ENCODE data around the gene DNAH10. TPM values are rescaled to one million over a fixed set of nuclear protein-coding genes. Genes with fewer than 3 reads are reported as not detected.

DNAH10 gene
- total RNA-seq, 4 donors from 2014 or later = 0.14 to 0.20 TPM; not detected in 2

DNA sequence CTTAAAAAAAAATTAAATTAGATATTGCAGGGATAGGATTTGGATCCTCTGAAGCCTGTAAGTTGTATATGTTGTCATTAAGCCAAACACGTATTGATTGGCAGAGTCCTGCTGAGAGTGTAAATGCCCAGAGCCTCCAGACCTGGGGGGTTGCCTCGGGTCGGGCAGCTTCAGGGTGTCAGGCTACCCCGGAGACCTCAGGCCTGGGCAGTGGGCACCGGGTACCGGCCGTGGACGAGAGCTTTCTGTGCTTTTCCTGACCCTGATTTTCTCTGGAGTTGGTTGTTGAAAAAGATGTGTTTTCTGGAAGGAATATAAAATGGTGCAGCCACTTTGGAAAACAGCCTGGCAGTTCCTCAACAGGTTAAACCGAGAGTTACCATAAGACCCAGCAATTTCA lies 96.1 kb downstream of the DNAH10 start:
- H3K36me3 ChIP-seq = no peaks in the 10 kb centered on the region
- in situ Hi-C loops (cut with MboI; ENCODE audit: low pct_ligation_motif_present in 1 of 4, low pct_unique_long_range_greater_than_20kb in 1 of 4, low sequenced_read_pairs in 3 of 4) (no loop called here), intact Hi-C loops (cut with DNase I; ENCODE audit: low total_unique reads) (no loop called here)
- peaks cover 0 to 6% (median 1%) of the 10 kb centered on the region in 4 donors for H3K4me1 ChIP-seq
- no peak overlapping the region for H3K4me3 ChIP-seq
- DNase-seq = no peak
- H3K27me3 ChIP-seq = peaks cover 7% of the 10 kb centered on the region
- no peaks in the 10 kb centered on the region for H3K9me3 ChIP-seq
- WGBS, 2 donors (ENCODE audit: low coverage in 1 of 2) = 76% methylated on average over 3 to 9 of the region's 9 CpGs
- TF ChIP-seq EP300 (IDR thresholded peaks at IDR 0.05; ENCODE audit: low read depth) (no peak), POLR2AphosphoS5 (IDR thresholded peaks at IDR 0.05) (no peak), POLR2A (IDR thresholded peaks at IDR 0.05) (no peak)
- TF ChIP-seq, protein P1, sequence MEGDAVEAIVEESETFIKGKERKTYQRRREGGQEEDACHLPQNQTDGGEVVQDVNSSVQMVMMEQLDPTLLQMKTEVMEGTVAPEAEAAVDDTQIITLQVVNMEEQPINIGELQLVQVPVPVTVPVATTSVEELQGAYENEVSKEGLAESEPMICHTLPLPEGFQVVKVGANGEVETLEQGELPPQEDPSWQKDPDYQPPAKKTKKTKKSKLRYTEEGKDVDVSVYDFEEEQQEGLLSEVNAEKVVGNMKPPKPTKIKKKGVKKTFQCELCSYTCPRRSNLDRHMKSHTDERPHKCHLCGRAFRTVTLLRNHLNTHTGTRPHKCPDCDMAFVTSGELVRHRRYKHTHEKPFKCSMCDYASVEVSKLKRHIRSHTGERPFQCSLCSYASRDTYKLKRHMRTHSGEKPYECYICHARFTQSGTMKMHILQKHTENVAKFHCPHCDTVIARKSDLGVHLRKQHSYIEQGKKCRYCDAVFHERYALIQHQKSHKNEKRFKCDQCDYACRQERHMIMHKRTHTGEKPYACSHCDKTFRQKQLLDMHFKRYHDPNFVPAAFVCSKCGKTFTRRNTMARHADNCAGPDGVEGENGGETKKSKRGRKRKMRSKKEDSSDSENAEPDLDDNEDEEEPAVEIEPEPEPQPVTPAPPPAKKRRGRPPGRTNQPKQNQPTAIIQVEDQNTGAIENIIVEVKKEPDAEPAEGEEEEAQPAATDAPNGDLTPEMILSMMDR (IDR thresholded peaks at IDR 0.05) = no peak
- H3K27ac ChIP-seq = no peak overlapping the region

DNA sequence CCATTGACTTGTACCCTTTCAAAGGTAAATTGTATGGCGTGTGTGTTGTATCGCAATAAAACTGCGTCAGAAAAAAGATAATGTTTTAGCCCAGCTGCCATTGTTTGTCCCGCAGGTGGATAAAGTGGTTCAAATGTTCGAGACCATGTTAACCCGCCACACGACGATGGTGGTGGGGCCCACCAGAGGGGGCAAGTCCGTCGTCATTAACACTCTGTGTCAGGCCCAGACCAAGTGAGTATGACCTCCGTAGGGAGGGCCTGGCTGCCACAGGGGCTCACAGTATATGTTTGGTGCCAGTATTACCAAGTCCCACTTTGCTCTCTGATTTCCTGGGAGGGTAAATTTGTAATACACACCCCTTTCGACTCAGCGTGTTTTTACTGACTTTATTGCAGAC lies 96.9 kb downstream of the DNAH10 start:
- intact Hi-C loops (cut with DNase I; ENCODE audit: low total_unique reads) (no loop called here), in situ Hi-C loops (cut with MboI; ENCODE audit: low pct_ligation_motif_present in 1 of 4, low pct_unique_long_range_greater_than_20kb in 1 of 4, low sequenced_read_pairs in 3 of 4) (no loop called here)
- DNase-seq = no peak
- H3K27me3 ChIP-seq = peaks cover 7% of the 10 kb centered on the region
- H3K4me3 ChIP-seq = no peak overlapping the region
- no peak overlapping the region for H3K27ac ChIP-seq
- 81 to 87% methylated on average over 8 to 13 of the region's 13 CpGs for WGBS, 2 donors (ENCODE audit: low coverage in 1 of 2)
- H3K36me3 ChIP-seq = no peaks in the 10 kb centered on the region
- no peaks in the 10 kb centered on the region for H3K4me1 ChIP-seq
- TF ChIP-seq EP300 (IDR thresholded peaks at IDR 0.05; ENCODE audit: low read depth) (no peak), POLR2A (IDR thresholded peaks at IDR 0.05) (no peak)
- H3K9me3 ChIP-seq = no peaks in the 10 kb centered on the region

DNA sequence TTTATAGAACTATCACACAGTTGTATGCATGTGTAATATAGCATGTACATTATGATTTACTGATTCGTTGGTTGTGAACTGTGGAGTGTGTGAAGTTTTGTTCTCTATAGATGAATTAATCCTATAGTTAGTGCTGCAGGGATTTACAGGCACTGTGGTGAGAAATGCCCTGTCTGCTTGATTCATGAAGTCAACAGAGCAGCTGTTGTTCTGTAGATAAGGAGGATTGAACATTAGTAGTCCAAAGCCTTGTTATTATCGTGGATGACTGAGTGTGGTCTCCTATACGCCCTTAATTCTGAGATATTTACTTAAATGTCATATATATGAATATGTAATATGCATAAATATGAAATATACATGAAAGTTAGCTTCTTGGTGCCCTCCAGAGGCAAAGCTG lies 98.3 kb downstream of the DNAH10 start:
- WGBS, 2 donors (ENCODE audit: low coverage in 1 of 2) = 40 to 56% methylated on average over 3 of the region's 3 CpGs
- intact Hi-C loops (cut with DNase I; ENCODE audit: low total_unique reads) = no loop called here
- Histone ChIP-seq H3K27me3 (peaks cover 7% of the 10 kb centered on the region), H3K36me3 (no peaks in the 10 kb centered on the region), H3K4me1 (no peaks in the 10 kb centered on the region), H3K9me3 (no peaks in the 10 kb centered on the region), H3K27ac (no peak overlapping the region), H3K4me3 (no peak overlapping the region)
- TF ChIP-seq, protein P1 (IDR thresholded peaks at IDR 0.05) = no peak
- no peak for TF ChIP-seq EP300 (IDR thresholded peaks at IDR 0.05; ENCODE audit: low read depth)
- no peak for TF ChIP-seq POLR2A (IDR thresholded peaks at IDR 0.05)
- no peak for TF ChIP-seq POLR2AphosphoS5 (IDR thresholded peaks at IDR 0.05)
- no peak for DNase-seq
- in situ Hi-C loops (cut with MboI; ENCODE audit: low pct_ligation_motif_present in 1 of 4, low pct_unique_long_range_greater_than_20kb in 1 of 4, low sequenced_read_pairs in 3 of 4) = no loop called here

DNA sequence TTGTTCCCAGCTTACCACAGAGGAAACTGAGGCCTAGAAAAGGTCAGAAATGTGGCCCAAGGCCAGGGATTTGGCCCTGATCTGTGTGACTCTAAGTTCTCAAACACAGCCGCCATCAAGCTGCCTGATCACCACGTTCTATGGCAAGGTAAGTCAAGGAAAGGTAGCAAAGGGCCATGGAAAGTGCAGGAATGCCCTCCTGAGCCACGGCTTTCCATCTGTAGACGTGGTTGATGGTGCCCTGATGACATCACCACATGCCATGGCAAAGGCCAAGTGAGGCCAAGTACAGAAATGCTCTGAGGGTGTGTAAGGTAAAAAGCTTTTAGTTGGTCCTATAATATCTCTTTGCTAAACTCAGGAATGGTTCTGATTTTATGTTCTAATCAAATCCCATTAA lies 99.3 kb downstream of the DNAH10 start:
- Histone ChIP-seq H3K4me3 (no peak overlapping the region), H3K27me3 (peaks cover 7% of the 10 kb centered on the region), H3K9me3 (no peaks in the 10 kb centered on the region), H3K4me1 (no peaks in the 10 kb centered on the region), H3K27ac (no peak overlapping the region), H3K36me3 (no peaks in the 10 kb centered on the region)
- TF ChIP-seq EP300 (IDR thresholded peaks at IDR 0.05; ENCODE audit: low read depth) (no peak), POLR2AphosphoS5 (IDR thresholded peaks at IDR 0.05) (no peak), POLR2A (IDR thresholded peaks at IDR 0.05) (no peak)
- TF ChIP-seq, protein P1 (IDR thresholded peaks at IDR 0.05) = no peak
- in situ Hi-C loops (cut with MboI; ENCODE audit: low pct_ligation_motif_present in 1 of 4, low pct_unique_long_range_greater_than_20kb in 1 of 4, low sequenced_read_pairs in 3 of 4) (no loop called here), intact Hi-C loops (cut with DNase I; ENCODE audit: low total_unique reads) (no loop called here)
- no peak for DNase-seq
- WGBS, 2 donors (ENCODE audit: low coverage in 1 of 2) = 85% methylated on average over 4 of the region's 4 CpGs; no CpG with 5 or more reads in 1 of the 2 donors

DNA sequence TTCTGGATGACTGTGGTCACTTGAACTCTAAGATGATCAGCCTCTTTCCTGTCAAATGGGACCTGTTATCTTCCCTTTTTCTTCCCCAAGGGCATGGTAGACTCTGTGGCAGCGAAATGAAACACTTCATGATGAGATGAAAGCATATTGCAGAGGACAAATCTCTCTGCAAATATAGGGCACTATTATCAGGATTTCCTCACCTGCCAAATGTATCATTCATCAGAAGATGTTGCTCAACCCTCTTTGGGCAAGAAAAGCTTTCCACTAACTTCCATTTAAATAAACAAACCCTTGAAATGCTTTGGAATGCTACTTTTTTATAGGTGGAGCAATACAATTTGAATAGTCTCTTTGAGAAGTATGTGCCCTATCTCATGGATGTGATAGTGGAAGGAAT lies 105.0 kb downstream of the DNAH10 start:
- intact Hi-C loops (cut with DNase I; ENCODE audit: low total_unique reads) (no loop called here), in situ Hi-C loops (cut with MboI; ENCODE audit: low pct_ligation_motif_present in 1 of 4, low pct_unique_long_range_greater_than_20kb in 1 of 4, low sequenced_read_pairs in 3 of 4) (no loop called here)
- no peaks in the 10 kb centered on the region for H3K4me1 ChIP-seq
- no peaks in the 10 kb centered on the region for H3K9me3 ChIP-seq
- no peak for DNase-seq
- H3K27me3 ChIP-seq = no peaks in the 10 kb centered on the region
- WGBS, 2 donors (ENCODE audit: low coverage in 1 of 2) = 67 to 80% methylated on average over 1 of the region's 1 CpG
- no peak overlapping the region for H3K27ac ChIP-seq
- H3K4me3 ChIP-seq = no peak overlapping the region
- TF ChIP-seq POLR2AphosphoS5 (IDR thresholded peaks at IDR 0.05) (no peak), EP300 (IDR thresholded peaks at IDR 0.05; ENCODE audit: low read depth) (no peak), POLR2A (IDR thresholded peaks at IDR 0.05) (no peak)
- TF ChIP-seq, protein P1 (IDR thresholded peaks at IDR 0.05) = no peak
- H3K36me3 ChIP-seq = no peaks in the 10 kb centered on the region
